ENCODE measurements around the gene HS6ST1.
"Not testable (repeated sequence)": the region's sequence is repeated elsewhere in the genome, so short reads cannot be mapped to it uniquely, and the experiment has no call there.

The HS6ST1 gene

DNA sequence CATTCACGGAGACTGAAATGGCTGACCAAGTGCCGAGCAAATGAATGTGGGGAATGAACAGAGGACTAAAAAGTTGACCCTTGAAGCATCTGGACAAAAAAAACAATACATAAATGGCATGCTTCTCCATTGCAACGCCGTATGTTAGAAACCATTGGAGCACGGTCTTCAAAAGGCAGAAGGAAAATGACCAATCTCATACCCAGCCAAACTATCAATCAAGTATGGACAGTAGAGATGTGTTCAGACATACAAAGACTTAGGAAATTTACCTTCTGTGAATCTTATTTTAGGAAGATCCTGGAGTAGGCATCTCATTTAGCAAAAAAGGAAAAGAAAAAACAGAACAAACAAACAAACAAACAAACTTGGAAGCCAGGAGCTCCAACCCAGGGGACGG, 44.5 kb downstream of the HS6ST1 start:
- peaks cover 12% of the 10 kb centered on the region for H3K36me3 ChIP-seq (ENCODE audit: control insufficient read depth, insufficient read depth, low read length)
- H3K9me3 ChIP-seq (ENCODE audit: control insufficient read depth, low read length) = no peaks in the 10 kb centered on the region
- H3K4me1 ChIP-seq (ENCODE audit: control insufficient read depth, insufficient read depth, low read length) = no peaks in the 10 kb centered on the region
- H3K27me3 ChIP-seq (ENCODE audit: control insufficient read depth, insufficient read depth, low read length, poor library complexity, severe bottlenecking) = no peaks in the 10 kb centered on the region
- no peak overlapping the region for H3K27ac ChIP-seq (ENCODE audit: insufficient read depth, low read depth, low read length, poor library complexity, severe bottlenecking)
- no peak overlapping the region for H3K4me3 ChIP-seq (ENCODE audit: insufficient read depth, low read depth, low read length)
- WGBS, 2 experiments = 93 to 97% methylated on average over 6 of the region's 6 CpGs

DNA sequence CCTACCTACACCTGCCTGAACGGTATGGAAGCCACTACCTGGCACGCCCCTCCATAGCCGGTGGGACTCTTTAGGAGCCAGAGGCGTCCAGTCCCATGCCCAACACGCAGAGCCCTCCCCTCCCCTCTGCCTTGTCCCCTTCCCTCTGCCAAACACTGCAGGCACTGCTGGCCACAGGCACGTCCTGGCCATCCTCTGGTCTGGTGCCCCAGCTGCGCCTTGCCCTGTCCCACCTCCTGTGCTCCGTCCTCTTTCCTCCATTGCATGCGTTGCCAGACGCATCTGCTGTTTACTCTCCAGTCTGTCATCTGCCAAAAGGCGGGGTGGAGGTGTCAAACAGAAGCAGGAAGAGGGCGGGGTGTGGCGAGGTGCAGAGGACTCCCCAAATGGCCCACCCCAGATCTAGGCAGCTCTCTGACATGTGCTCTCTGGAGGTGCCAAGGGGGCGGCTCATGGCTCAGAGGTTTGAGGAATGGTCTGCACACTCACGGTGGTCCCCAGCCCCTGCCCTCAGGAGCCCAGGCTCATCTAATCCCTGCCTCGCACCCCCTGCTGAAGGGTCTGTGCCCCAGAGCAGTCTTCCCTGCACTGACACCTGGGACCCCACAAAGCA, 45.1 kb downstream of the HS6ST1 start:
- 94 to 95% methylated on average over 16 of the region's 16 CpGs for WGBS, 2 experiments
- no peaks in the 10 kb centered on the region for H3K4me1 ChIP-seq (ENCODE audit: control insufficient read depth, insufficient read depth, low read length)
- H3K9me3 ChIP-seq (ENCODE audit: control insufficient read depth, low read length) = no peaks in the 10 kb centered on the region
- no peaks in the 10 kb centered on the region for H3K27me3 ChIP-seq (ENCODE audit: control insufficient read depth, insufficient read depth, low read length, poor library complexity, severe bottlenecking)
- H3K36me3 ChIP-seq (ENCODE audit: control insufficient read depth, insufficient read depth, low read length) = peaks cover 12% of the 10 kb centered on the region
- no peak overlapping the region for H3K4me3 ChIP-seq (ENCODE audit: insufficient read depth, low read depth, low read length)
- H3K27ac ChIP-seq (ENCODE audit: insufficient read depth, low read depth, low read length, poor library complexity, severe bottlenecking) = no peak overlapping the region

DNA sequence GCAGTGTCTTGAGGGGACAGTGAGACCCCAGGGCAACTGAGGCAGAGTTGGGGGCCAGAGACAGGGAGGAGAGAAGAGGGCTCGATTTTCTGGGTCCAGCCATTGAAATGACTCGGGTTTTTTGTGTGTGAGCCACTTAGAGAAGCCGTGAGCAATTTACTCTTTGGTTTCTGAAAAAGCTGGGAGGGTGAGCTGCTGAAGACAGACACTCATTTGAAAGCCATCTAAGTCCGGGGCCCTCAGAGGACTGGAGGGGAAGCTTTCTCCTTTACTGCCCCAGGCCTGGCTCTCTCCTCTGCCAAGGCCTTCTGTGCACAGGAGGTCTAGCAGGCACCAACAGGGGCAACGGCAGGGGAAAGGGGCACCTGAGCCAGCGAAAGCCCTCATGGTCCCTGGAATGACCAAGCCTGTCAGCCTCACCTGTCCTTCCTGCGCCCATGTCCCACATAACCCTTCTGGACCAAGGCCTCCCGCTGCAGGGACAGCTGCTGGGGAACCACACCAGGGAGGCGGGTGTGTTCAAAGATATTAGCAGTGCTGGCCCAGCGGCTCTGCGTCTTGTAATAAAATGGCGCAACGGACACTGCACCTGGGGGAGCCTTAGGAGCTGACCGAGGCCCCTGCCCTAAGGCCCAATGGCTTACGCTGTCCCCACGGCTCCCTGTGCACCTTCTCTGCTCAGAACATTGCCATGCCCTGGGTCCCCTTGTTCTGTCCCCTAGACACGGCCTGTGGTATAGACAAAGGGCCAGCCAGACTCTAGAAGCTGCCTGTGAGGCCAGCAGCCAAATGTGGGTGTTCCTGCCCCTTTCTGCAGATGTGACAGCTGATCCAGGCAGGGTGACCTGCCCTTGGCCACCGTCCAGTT, 45.8 kb downstream of the HS6ST1 start:
- WGBS, 2 experiments = 93 to 94% methylated on average over 18 of the region's 18 CpGs
- Histone ChIP-seq H3K36me3 (ENCODE audit: control insufficient read depth, insufficient read depth, low read length) (peaks cover 12% of the 10 kb centered on the region), H3K4me1 (ENCODE audit: control insufficient read depth, insufficient read depth, low read length) (no peaks in the 10 kb centered on the region), H3K4me3 (ENCODE audit: insufficient read depth, low read depth, low read length) (no peak overlapping the region), H3K27me3 (ENCODE audit: control insufficient read depth, insufficient read depth, low read length, poor library complexity, severe bottlenecking) (no peaks in the 10 kb centered on the region), H3K9me3 (ENCODE audit: control insufficient read depth, low read length) (no peaks in the 10 kb centered on the region), H3K27ac (ENCODE audit: insufficient read depth, low read depth, low read length, poor library complexity, severe bottlenecking) (no peak overlapping the region)

DNA sequence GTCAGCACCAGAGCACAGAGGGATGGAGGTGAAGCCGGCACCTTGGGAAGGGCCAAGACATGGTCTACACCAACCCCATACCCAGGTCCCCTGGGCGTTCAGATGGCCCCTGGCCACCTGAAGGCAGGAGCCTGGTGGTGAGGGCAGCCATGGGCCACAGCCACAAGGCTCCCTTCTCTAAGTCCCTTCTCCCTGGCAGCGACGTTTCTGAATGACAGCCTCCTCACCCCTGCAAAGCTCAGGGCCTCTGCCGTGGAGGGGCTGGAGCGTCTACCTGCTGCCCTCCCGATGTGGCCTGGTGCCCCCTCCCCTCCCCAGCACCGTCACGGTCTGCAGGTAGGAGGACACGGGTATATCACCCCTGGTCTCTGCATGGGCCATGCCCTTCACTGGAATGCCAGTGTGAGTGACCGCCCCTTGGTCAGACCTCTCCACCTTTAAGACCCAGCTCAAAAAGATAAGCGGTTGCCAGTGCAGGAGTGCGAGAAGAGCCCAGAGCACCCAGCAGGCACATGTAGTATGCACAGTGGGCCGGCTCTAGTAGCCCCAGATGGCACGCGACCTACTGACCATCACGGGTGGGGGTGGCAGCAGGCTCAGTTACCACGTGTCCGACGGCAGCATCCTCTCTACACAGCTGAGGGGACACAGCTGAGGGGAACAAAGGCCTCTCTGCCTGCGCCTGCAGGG, 46.6 kb downstream of the HS6ST1 start:
- no peak overlapping the region for H3K4me3 ChIP-seq (ENCODE audit: insufficient read depth, low read depth, low read length)
- WGBS, 2 experiments = 92 to 94% methylated on average over 21 of the region's 21 CpGs
- no peaks in the 10 kb centered on the region for H3K27me3 ChIP-seq (ENCODE audit: control insufficient read depth, insufficient read depth, low read length, poor library complexity, severe bottlenecking)
- H3K27ac ChIP-seq (ENCODE audit: insufficient read depth, low read depth, low read length, poor library complexity, severe bottlenecking) = no peak overlapping the region
- peaks cover 12% of the 10 kb centered on the region for H3K36me3 ChIP-seq (ENCODE audit: control insufficient read depth, insufficient read depth, low read length)
- H3K9me3 ChIP-seq (ENCODE audit: control insufficient read depth, low read length) = no peaks in the 10 kb centered on the region
- H3K4me1 ChIP-seq (ENCODE audit: control insufficient read depth, insufficient read depth, low read length) = no peaks in the 10 kb centered on the region

DNA sequence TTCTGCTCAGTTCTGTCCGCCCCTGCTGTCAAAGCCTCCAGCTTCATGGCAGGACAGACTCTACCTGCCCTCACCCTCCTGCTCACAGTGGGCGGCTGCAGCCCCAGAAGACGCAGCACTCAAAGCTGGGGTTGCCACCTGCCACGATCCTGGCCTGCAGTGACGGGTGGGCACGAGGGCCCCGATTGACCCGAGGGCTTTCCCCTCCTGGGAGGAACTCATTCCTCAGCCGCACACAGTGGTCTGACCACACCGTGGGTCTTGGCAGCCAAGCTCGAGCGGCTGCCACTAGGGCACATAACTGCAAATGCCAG, 47.1 kb downstream of the HS6ST1 start:
- H3K4me1 ChIP-seq (ENCODE audit: control insufficient read depth, insufficient read depth, low read length) = no peaks in the 10 kb centered on the region
- H3K4me3 ChIP-seq (ENCODE audit: insufficient read depth, low read depth, low read length) = no peak overlapping the region
- no peak overlapping the region for H3K27ac ChIP-seq (ENCODE audit: insufficient read depth, low read depth, low read length, poor library complexity, severe bottlenecking)
- H3K27me3 ChIP-seq (ENCODE audit: control insufficient read depth, insufficient read depth, low read length, poor library complexity, severe bottlenecking) = no peaks in the 10 kb centered on the region
- peaks cover 12% of the 10 kb centered on the region for H3K36me3 ChIP-seq (ENCODE audit: control insufficient read depth, insufficient read depth, low read length)
- WGBS, 2 experiments = 93 to 94% methylated on average over 12 of the region's 12 CpGs
- H3K9me3 ChIP-seq (ENCODE audit: control insufficient read depth, low read length) = no peaks in the 10 kb centered on the region

DNA sequence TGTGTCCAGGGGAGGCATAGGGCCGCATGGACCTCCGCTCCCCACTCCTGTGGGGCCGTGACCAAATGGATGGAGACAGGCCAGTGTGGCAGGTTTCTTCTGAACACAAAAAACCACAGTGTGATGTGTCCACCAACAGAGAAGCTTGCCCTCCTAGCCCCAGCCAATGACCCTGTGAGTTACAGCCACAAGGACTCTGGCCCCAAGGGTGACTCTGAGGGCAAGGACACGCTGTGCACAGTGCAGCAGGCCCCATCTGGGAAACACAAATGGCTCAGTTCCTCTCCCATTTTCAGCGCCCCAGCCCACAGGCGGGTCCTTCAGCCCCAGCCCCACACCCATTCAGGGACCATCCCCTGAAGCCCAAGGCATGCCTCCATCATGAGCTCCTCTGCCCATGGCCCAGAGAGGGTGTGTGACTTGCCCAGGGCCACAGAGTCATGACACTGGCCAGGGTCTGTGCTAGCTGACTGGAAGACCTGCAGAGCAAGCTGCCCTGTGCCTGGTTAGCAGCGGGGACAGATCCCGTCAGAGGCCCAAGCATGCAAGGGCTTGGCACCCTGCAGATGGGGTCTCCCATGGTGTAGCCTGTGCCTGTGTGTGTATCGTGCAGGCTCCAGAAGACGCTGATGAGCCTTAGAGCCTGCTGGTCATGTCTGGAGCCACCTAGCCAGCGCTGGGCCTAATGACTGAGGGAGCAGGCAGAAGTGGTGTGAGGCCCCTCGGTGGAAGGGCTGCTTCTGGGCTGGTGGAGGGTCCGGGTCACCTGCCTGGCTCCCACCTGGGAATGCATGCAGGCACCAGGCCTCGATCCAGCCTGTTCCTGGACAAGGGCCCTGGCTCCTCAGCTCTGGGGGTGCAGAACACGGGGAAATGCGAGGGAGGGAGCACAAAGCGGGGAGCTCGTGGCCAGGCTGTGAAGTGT, 47.7 kb downstream of the HS6ST1 start:
- Histone ChIP-seq H3K9me3 (ENCODE audit: control insufficient read depth, low read length) (no peaks in the 10 kb centered on the region), H3K27ac (ENCODE audit: insufficient read depth, low read depth, low read length, poor library complexity, severe bottlenecking) (no peak overlapping the region), H3K4me3 (ENCODE audit: insufficient read depth, low read depth, low read length) (no peak overlapping the region), H3K4me1 (ENCODE audit: control insufficient read depth, insufficient read depth, low read length) (no peaks in the 10 kb centered on the region), H3K36me3 (ENCODE audit: control insufficient read depth, insufficient read depth, low read length) (peaks cover 12% of the 10 kb centered on the region), H3K27me3 (ENCODE audit: control insufficient read depth, insufficient read depth, low read length, poor library complexity, severe bottlenecking) (no peaks in the 10 kb centered on the region)
- 93 to 94% methylated on average over 18 of the region's 18 CpGs for WGBS, 2 experiments

DNA sequence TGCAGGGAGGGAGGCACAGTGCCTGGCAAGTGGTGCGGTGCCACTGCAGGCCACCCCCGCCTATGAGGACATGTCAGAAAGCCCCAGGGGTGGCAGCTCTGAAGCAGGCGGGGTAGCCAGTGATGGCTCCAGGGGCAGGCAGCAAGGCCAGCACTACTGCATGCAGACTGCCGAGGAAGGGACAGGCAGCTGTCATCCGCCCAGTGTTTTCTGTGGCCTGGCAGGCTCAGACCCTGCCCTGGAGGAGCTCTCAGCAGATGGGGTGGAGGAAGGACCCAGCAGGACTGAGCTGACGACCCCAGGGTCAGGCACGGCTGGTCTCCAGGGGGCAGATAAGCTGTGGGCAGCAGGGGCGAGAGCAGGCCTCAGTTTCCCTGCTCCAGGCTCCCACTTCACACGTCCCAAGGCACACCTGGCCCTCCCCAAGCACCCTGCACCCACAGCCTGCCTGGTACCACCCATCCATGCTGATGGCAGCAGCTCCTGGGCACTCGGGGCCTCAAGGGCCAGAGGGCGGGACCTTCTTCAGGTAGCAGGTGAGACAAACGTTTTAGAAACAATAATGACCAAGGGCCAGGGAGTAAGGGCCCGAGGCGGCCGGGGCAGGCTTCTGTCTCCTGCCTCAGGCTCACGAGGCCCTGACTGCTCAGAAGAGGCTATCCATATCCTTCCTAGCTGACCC, 48.5 kb downstream of the HS6ST1 start:
- H3K4me1 ChIP-seq (ENCODE audit: control insufficient read depth, insufficient read depth, low read length) = no peaks in the 10 kb centered on the region
- peaks cover 5% of the 10 kb centered on the region for H3K36me3 ChIP-seq (ENCODE audit: control insufficient read depth, insufficient read depth, low read length)
- 89 to 90% methylated on average over 16 of the region's 16 CpGs for WGBS, 2 experiments
- H3K27ac ChIP-seq (ENCODE audit: insufficient read depth, low read depth, low read length, poor library complexity, severe bottlenecking) = no peak overlapping the region
- no peaks in the 10 kb centered on the region for H3K27me3 ChIP-seq (ENCODE audit: control insufficient read depth, insufficient read depth, low read length, poor library complexity, severe bottlenecking)
- H3K4me3 ChIP-seq (ENCODE audit: insufficient read depth, low read depth, low read length) = no peak overlapping the region
- H3K9me3 ChIP-seq (ENCODE audit: control insufficient read depth, low read length) = no peaks in the 10 kb centered on the region

DNA sequence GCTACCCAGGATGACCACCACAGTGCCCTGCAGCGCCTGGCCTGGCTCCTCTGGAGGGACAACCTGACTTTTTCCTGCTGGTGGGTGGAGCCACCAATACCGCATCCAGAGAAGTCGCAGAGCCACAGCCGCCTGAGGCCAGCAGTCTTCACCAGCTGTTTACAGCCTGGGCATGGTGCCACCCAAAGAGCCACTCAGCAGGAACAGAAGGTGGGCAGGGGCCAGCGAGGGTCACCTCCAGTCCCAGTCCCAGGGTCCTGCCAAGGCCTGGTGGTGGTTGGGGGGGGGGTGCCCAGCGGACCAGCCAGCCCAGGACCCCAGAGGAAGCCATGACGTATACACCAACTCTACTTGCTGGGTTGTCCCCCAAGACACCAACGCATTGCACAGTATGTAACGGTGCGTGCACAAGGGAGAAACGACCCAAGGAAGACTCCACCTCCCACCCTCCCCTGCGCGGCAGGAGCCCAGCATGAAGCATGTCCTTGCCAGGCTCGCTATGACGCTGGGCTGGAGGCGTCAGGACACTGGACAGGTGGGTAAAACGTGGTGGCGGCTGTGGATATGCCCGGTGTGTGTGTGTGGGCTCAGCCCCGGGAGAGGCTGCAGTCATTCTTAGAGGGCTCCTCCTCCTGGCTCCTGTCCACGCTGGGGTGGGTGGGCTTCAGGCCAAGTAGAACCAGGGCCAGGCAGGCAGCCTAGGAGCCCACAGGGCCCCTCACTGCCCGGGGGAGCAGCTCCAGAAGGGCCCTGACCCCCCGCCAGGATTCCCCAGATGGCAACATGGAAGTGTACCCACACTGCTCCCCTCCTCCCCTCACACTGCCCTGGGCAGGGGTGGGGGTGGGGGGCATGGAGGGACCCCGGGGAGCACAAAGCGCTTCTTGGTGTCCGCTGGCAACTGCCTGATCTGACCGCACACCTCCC, 49.3 kb downstream of the HS6ST1 start:
- Histone ChIP-seq H3K4me1 (ENCODE audit: control insufficient read depth, insufficient read depth, low read length) (no peaks in the 10 kb centered on the region), H3K36me3 (ENCODE audit: control insufficient read depth, insufficient read depth, low read length) (peaks cover 2% of the 10 kb centered on the region), H3K27me3 (ENCODE audit: control insufficient read depth, insufficient read depth, low read length, poor library complexity, severe bottlenecking) (no peaks in the 10 kb centered on the region), H3K27ac (ENCODE audit: insufficient read depth, low read depth, low read length, poor library complexity, severe bottlenecking) (no peak overlapping the region), H3K4me3 (ENCODE audit: insufficient read depth, low read depth, low read length) (no peak overlapping the region), H3K9me3 (ENCODE audit: control insufficient read depth, low read length) (no peaks in the 10 kb centered on the region)
- WGBS, 2 experiments = 94 to 95% methylated on average over 27 of the region's 27 CpGs

DNA sequence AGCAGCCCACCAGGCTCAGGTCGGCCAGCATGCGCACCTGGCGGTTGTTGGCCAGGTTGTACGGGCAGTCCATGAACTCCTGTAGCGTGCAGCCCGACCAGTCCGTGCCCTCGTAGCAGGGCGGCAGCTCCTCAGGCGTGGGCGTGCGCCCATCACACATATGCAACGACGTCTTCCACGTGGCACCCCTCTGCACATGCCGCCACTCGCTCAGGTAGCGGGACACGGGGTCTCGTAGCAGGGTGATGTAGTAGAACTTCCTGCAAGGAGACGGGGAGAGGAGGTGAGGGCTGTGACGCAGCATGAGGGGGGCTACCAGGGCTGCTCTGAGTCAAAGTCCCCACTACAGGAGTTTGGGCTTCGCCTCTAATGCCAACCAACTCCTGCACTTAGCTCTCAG, 50.1 kb downstream of the HS6ST1 start:
- not testable (repeated sequence) for H3K27ac ChIP-seq (ENCODE audit: insufficient read depth, low read depth, low read length, poor library complexity, severe bottlenecking); H3K36me3 ChIP-seq (ENCODE audit: control insufficient read depth, insufficient read depth, low read length); H3K4me1 ChIP-seq (ENCODE audit: control insufficient read depth, insufficient read depth, low read length); H3K4me3 ChIP-seq (ENCODE audit: insufficient read depth, low read depth, low read length); H3K9me3 ChIP-seq (ENCODE audit: control insufficient read depth, low read length); H3K27me3 ChIP-seq (ENCODE audit: control insufficient read depth, insufficient read depth, low read length, poor library complexity, severe bottlenecking)
- 96 to 97% methylated on average over 19 of the region's 23 CpGs for WGBS, 2 experiments

Measured in ectodermal cell (in vitro differentiated cells).